NCI-H1105 (cell line): Measurements from ENCODE around the gene VWA8.
A peak's percentile ranks its signal among the peaks of the same experiment; 100 is the strongest.

Experiments
- DNase-seq: peaks from one replicate; lab custom pipeline; 2025; lab: John Stamatoyannopoulos, UW

VWA8 gene

DNA sequence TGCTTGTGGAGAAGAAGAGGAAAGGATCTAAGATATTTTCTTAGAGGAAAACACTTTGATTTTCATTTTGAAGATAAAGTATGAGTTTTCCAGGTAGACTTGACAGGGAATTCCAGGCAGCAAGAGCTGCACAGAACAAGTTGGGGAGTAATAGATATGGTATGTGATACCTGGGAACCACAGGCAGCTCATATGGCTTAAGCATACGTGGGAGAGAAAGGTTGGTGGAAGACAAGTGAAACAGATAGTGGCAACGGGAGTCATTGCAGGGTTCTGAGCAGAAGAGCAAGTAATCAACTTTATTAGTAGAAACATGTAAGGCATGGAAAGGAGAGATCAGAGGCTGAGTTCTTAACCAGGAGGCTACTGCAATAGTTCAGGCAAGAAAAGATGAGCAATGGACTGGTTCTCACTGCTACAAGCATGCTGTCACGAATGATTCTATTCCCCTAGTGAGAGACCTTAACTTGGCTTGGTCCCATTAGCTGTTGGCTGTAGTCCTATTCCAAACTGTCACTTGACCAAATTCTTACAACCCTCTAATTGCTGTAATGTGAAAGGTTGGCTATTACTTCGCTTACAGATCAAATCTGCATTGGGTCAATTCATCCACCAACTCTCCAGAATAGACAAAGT, 217.9 kb downstream of the VWA8 start:
- DNase-seq = no peak

DNA sequence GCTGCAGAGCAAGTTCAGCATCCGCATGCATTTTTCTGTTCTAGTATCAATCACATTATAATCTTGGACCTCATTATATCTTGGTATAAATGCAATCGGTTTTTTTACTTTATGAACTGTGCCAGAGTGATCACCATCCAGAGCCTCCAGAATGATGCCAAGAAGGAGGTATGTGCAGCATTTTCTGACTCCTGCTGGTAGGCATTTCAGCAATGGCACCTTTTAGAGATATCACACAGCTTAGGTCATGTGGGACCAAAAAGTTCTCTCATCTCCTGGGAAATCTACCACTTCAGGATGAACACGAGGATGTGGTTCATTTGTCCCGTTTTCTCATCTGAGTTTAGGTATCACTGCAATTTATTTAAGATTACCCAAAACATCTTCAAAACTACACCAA, 220.4 kb downstream of the VWA8 start:
- no peak for DNase-seq

DNA sequence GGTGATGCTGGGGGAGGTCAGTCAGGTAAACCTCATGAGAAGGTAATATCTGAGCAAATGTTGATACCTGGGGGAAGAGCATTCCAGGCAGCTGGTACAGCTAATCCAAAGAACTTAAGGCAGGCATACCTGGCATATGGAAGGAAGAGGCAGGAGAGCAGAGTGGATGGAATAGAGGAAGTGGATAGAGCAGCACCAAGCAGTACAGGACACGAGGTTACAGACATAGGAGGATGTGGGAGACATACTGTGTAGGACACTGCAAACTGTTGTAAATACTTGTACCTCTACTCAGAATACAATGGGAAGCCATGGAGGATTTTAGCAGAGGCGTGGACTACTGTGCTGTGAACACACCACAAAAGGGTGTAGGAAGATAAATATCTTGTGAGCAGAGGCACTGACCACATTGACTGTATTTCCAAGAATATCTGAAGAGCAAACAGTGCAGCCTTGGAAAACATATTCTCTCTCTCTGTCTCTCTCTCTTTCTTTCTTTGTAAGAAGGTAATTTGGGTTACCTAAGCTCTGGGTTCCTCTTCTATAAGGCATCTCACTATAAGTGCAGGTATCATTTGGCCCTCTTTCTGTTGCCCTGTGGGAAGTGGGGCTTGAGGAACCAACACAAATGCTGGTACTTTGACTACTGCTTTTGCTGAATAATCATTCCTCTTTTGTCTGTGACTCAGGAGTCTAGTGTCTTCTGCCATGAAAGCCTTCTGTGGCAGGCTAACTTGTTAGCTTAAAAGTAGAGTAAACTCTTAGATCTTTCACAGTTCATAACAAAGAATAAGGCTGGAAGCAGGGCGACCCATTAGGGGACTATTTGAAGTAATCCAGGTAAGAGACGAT, 238.0 kb downstream of the VWA8 start:
- no peak for DNase-seq

DNA sequence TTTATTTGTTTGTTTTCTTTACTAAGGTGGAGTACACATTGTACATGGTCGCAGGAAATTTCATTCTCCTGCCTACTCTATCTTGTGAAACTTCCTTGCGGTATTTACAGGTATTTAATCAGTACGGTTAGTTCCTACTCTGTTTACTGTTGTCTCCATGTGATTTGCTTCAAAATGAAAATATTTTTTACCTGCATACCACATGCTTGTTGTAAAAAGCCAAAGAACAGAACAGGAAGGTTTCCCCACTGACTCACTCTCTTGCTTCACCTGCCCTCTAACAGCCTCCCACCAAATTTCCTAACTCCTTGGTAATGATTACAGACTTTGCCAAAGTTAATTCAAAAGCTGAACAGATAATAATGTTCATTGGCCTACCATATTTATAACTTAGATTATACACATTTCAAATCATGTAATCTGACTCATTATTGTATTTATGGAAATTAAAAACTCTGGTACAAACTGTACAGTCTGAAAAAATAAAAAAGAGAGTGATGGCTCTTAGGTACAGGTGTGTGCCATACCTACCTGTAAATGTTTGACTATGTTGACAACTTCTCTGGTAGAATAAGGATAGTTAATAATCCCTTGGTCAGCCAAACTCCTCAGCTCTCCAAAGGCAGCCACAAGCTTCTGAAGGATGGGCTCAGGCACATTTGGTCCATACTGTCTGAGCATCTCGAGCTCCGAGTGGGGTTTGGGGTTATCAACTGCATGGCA, 239.9 kb downstream of the VWA8 start:
- DNase-seq = no peak

DNA sequence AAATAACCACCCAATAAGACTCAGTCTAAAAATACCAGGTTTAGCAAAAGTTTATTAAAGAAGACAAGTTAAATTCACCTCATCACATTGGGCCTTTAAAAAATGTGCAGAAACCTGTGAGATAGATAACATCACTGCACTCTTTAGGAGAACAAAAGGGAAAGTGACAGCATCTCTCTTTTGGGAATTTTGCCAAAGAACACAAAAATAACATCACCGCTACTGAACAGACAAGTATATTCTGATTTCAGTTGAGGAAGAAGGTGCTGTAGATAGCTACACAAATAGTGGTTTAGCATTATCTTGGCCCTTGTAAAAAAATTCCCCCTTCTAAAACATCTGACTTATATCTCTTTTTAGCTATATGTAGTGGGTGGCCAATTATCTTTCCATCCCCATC, 244.7 kb downstream of the VWA8 start:
- DNase-seq = no peak

DNA sequence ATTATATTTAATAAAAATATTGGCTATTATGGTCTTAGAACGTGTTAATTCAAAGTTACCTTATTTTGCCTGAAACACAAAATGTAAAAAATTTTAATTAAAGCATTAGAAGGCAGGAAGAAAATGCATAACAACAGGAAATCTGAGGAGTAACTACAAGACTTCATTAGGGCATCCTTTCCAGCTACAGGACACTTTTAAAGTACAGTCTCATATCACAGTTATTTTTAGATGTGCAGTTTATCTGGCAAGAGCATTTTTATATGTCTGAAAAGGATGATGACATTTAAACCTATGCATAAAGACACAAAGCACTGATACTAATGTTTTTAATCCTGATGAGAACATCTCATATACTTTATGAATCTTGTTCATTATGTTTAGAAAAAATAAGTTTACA, 247.5 kb downstream of the VWA8 start:
- no peak for DNase-seq

DNA sequence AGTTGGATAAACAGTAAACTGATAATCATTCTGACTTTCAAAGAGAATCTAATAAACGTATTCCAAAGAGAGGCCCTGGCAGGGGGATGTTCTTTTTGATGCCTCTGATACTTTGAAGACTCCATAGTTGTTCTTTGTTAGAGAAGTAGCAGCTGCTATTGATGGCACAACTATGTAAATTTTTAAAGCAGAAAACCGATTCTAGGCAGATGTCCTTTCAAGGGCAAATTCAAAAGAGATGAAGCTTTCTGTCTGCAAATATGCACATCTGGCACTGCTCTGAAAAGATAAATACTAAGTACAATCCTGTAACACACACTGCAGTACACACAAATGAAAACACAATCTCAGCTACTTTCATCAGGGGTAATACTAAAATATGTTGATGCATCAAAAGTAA, 250.1 kb downstream of the VWA8 start:
- DNase-seq = no peak

DNA sequence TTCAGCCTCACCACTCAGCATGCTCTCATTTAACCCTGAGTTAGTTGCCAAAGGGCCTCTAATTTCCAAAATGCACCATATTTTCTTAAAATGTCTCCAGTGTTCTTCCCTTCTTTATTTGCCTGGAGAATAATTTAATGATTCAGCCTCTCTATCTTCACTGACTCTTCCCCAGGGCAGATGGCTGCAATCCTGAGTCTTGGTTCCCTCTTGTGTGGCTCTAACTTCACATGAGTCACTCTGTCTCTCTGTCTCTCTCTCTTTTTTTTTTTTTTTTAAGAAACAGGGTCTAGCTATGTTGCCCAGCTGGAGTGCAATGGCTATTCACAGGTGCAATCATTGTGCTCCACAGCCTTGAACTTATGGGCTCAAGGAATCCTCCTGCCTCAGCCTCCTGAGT, 251.4 kb downstream of the VWA8 start:
- no peak for DNase-seq

DNA sequence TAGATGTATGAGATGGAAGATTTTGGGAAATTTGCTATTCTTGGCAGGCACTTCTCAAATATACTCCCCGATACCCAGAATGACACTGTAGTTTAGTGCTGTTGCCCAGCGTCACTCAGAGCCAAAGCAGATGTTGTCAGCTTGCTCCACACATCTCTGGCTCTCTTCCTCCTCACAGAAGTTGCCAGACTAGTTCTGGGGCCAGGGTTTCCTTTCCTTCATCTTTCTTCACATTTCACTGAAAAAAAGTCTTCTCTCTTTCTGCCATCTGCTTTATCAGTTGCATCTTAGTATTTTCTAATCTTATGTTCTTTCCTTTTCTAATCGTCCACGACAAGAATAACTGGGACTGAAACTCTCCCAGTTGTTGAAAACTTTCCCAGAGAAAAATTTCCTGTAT, 252.2 kb downstream of the VWA8 start:
- DNase-seq = no peak

DNA sequence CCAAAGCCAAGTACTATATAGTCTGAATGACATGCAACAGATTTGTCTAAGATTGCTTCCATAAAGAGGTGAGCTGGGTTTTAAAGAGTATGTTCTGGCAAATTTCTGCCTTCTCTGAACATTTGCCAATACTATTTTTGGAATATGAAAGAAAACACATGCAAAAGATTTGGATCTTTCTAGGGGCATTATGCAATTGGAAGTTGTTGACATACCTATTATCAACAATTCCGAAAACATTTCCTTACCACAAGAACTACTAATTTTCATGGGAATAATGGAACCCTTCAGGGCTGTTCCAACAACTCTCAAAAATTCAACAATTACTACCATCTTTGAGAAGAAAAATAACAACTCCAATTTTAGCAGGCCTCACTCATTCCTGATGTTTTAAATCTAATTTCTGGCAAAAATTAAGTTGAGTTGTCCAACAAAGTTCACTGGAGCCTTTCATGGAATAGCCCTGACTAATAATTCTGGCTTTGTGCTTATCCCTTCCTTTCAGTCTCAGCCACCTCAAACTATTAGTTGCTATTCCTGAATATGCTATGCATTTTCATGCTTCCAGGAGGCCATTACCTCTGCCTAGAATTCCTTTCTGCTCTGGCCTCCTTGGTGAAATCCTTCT, 253.6 kb downstream of the VWA8 start:
- DNase-seq = no peak

DNA sequence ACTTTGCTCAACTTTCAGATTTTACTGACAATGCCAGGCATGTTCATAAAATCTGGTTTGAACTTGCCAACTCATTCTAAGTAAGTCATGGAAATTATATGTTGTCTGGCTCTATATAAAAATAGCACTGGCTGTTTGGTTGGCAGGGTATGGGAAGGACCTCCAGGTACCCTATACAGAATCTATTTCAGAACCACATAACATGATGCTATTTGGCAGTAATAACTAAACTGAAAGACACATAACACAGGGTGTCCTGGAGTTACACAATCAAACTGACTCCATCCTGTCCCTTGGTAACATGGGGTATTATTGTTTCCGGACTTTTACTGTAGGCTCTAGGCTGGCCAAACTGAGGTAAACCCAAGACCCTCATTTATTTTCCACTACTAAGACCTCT, 254.8 kb downstream of the VWA8 start:
- no peak for DNase-seq

DNA sequence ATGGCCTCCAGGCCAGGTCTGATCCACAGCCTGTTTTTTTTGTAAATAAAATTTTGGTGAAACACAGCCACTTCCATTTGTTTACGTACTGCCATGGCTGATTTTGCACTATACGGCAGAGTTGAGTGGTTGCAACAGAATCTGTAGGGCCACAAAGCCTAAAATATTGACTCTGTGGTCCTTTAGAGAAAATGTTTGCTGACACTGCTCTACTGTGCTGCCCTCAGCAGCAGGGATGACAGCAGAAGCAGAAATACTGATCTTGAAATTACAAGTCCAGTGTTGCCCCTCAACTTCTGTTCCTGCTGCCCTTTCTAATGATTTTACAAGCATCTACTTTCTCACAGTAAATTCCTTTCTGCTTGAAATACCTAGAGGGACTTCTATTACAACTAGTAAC, 258.4 kb downstream of the VWA8 start:
- no peak for DNase-seq

DNA sequence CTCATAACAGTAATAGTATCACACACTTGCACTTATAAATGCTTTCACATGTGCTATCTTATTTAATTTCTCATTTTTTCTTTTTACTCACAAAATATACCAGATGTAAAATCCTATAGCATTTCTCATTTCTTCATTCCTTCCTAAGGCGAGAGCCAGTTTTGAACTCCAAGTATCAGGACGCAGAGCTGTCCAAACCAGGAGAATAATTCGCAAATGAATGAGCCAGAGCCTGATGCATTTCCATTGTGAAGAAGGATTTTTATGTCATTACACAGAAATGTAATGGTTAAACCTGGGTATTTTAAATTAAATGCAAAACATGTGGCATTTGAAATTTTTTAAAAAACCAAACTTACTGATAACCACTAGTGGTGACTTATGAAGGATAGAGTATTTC, 259.2 kb downstream of the VWA8 start:
- DNase-seq = no peak

DNA sequence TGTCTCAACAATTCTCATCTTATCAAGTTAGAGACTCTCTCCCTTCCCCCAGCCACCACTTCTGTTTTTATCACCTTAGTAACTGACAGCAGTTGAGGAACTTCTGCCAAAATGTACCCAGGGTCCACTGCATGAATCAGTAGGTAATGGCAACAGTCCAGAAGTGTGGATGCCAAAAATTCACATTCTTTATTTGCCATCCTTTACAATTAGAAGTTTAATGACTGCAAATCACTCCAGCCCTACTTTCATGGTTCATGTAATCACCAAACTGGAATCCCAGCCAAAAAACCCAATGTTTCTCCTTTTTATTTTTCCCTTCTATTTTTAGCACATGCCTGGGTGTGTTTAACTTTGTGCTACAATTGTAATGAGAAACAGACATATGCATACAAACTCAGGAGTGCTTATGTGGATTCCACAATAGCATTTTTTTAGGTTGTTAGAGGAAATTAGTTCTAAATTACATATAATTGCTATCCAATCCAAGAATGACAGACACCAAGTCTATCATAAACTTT, 260.1 kb downstream of the VWA8 start:
- peak; percentile 52 for DNase-seq

DNA sequence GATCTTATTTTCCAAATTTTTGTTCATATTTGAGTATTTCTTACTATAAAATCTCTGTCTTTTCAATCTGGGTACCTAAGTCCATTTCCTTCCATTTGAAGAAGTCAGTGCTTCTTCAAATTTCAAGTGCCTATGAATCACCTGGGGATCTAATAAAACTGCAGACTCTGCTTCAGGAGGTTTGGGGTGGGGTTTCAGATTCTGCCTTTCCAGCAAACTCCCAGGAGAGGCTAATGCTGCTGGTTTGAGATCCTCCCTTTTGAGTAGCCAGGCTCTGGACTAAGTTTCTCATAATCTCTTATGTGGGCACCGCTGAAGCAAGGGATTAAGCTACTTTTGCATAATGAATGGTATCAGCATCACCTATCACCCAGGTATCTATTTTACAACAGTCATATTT, 261.1 kb downstream of the VWA8 start:
- DNase-seq = no peak

DNA sequence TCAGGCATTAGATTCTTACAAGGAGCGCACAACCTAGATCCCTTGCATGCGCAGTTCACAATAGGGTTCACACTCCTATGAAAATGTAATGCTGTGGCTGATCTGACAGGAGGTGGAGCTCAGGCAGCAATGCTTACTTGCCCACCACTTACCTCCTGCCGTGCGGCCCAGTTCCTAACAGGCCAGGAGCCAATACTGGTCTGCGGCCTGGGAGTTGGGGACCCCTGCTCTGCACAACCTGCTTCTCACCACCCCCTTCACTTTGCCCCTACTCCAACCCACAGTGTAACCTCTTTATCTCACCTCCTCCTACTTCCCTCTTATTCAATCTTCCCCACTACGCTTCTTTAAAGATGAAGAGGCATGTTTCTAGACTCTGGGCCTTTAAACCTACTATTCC, 263.3 kb downstream of the VWA8 start:
- DNase-seq = no peak

DNA sequence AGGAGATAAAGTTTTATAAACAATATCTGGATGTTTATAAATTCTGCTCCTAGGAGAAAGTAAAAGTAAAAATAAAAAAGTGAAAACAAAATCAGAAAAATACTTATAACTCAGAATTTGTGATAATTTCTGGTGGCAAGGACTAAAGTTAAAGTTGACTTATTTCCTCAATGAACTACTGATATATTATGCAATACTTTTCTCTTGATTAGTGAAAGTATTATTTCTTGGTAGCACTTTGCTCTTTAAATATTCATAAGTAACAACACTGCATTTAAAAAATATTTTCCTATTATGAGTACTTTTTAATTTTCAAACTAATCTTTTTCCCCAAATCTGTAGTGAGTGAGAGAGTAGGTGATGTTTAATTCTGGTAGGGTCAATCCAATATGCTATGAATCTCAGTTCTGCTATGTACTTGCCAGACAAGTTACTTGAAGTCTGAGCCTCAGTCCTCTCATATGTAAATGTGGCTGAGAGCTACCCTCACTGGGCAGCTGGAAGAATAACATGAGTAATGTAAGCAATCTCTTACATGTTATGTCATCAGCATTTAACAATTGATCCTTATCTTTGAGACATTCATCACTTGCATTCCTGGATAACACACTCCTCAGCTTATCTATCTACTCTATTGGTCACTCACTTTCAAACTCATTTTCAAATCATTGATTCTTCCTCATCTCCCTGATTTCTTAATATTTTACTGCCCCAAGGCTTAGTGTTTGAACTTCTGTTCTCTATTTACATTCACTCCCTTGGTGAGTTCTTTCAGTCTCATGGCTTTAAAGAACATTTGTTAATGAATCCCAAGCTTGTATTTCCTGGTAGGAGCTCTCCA, 264.5 kb downstream of the VWA8 start:
- no peak for DNase-seq

DNA sequence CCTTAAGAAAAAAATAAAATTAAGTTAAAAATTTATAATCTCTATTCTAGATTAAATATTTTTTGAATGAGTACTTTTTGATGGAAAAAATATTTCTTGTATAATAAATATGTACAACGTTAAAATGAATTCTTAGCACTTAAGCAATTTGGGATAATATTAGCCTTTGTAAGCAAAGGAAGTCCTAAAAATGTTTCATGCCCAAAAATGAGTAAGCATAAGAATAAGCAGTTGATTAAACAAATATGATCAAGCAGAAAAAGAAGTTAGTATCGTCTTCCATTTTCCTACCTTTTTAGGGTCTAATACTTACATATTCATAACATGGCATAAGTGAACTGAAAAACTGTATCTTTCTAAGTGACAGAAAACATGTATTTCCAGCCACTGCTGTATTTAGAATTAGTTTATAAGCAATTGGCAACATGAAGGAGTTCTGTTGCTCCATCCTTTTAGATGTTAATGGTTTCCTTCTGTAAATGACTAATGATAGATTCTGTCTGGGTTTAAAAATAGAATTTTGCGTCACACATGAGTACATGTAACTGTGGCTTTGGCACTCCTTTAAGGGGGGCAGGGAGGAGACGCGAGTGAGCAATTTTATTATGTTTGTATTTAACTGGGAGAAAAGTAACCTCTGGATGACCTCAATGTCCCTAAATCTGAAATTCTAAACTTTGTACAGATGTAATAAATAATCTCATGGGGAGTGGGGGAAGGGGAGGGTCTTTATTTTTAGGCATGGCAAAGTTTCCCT, 266.2 kb downstream of the VWA8 start:
- DNase-seq = no peak

DNA sequence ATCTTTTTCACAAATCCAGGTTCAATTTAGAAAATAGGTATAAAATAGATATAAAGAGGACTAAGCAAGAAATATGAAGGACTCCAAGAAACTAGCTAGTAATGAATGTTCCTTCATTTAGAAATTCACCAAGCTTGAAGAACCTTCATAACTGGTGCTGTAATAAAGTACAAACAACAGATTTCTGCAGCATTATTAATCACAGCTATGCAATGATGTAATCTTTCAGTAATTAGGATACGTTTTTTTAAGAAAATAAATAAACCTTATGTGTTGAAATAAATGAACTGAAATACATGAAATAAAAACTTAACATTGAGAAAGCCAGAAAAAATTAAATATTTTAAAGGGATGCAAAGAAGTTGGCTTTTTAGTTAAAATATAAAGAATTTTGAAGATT, 267.5 kb downstream of the VWA8 start:
- no peak for DNase-seq

DNA sequence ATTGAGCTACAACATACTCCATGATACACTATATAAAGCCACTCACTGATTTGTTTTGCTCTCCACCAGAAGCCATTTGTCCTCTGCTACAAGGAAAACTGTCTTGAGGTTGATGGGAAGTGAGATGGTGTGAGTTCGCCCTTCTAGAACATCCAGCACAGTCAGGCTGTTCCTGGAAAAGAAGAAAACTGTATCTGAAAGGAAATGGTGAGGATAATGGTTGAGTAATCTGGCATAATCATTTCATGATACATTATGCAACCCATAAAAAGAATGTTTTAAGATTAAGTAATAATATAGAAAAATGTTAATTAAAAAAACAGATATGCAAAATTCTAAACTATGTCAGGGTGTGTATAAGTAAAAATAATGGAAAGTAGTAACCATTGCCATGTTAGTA, 269.6 kb downstream of the VWA8 start:
- no peak for DNase-seq

DNA sequence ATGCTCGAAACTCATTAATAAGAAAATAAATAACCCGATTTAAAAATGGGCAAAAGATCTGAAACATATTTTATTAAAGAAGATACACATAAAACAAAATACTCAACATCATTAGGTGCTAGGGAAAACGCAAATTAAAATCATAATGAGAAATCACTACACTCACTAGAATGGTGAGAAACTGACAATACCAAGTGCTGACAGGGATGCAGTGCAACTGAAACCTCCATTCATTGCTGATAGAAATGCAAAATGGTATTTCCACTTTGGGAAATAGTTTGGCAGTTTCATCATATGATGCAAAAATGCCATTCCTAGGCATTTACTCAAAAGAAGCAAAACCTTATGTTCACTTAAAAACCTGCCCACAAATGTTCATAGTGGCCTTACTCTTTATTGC, 278.1 kb downstream of the VWA8 start:
- DNase-seq = no peak
